Measurements from ENCODE around the gene STXBP6.

- TF ChIP-seq POLR2A (IDR thresholded peaks at IDR 0.05; ENCODE audit: low read length) = no peak
- TF ChIP-seq GATA1 (IDR thresholded peaks at IDR 0.05; ENCODE audit: low read depth, low read length) = no peak
These were observed 202.3 kb downstream of the STXBP6 start for GRCh38 chr14:24847568-24848095.

All from erythroblast (primary cell).